KBM-7 (cell line): ENCODE data around the gene LMNTD1.
"Not testable (repeated sequence)": the region's sequence is repeated elsewhere in the genome, so short reads cannot be mapped to it uniquely, and the experiment has no call there.

Source experiments
- DNase-seq: peaks from one replicate; pipeline ENCODE4 v3.0.0-alpha.2; 2015
- in situ Hi-C: fragments of 300-500 bp; cut with MboI; formaldehyde crosslinking; loops from 2 replicates; pipeline ENCODE4 v1.14.3; 2020; ENCODE audit warnings: low sequenced_read_pairs, low pct_unique_long_range_greater_than_20kb, mixed read lengths

The LMNTD1 gene, protein sequence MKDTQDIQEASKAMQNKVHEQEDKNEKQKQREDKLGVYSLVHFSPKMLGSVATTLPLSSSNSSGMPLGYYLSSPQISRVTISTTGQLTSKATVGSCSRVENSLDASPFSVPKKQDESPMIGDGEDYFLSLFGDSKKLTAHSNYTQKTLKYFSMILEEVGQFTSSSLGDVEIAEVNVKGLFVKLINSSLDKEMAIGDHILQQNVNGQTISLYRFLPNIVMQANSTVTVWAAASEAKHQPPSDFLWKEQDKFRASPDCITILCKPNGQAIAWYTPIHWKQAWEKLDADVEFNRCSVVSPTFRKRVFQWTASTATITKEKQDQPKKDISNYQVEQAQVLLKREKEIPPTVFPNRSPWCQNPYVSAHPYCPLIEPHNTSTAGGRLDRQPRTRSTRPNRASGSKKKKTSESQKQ

DNA sequence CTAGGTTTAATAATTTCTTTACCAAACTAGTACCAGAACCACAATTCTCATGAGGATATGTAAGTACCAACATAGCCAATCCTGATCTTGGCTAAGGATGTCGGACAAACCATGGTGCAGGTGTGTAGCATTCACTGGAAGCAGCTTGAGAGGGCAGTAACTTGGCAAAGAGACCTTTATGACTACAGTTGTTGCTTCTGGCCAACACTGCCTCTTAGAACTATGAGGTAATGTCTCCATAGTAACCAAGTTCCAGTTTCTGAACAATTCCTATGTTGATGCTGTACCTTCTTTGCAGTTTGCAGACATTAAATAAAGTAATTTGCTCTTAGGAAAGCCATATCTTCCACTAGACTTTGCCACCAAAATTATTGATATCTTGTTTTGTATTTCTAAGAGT, at the start of gene LMNTD1:
Gene LMNTD1, minus strand, starts transcription at position 186 of the 400 bp plus-strand sequence. CDS start 324 bp downstream, outside the sequence.
- no peak for DNase-seq
- in situ Hi-C loops, result no loop called here

DNA sequence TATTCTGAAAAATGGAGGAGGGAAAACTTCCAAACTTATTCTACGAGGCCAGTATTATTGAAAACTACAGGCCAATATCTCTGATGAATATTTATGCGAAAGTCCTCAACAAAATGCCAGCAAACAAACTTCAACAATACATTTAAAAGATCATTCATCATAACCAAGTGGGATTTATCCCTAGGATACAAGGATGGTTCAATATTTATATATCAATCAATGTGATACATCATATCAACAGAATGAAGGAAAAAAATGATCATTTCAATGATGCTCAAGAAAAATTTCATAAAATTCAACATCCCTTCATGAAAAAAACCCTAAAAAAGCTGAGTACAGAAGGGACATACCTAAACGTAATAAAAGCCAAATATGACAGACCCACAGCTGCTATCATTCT, 45.9 kb upstream of the LMNTD1 start:
- DNase-seq, result no peak
- in situ Hi-C loops, result no loop called here

DNA sequence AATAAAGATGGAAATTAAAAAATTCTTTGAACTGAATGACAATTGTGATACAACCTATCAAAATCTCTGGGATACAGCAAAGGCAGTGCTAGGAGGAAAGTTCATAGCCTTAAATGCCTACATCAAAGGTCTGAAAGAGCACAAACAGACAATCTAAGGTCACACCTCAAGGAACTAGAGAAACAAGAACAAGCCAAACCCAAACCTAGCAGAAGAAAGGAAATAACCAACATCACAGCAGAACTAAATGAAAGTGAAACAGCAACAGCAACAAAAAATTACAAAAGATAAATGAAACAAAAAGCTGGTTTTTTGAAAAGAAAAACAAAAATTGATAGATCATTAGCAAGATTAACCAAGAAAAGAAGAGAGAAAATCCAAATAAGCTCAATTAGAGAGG, 42.4 kb upstream of the LMNTD1 start:
- in situ Hi-C loops, DNase-seq: not testable (repeated sequence)

DNA sequence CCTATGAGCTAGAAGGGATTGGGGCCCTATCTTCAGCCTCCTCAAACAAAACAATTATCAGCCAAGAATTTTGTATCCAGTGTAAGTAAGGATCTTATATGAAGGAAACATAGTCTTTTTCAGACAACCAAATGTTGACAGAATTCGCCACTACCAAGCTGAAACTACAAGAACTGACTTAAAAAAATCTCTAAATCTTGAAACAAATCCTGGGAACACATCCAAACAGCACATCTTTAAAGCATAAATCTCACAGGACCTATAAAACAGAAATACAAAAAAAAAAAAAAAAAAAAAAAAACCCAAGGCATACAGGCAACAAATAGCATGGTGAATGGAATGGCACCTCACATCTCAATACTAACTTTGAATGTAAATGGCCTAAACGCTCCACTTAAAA, 41.3 kb upstream of the LMNTD1 start:
- in situ Hi-C loops, result no loop called here

DNA sequence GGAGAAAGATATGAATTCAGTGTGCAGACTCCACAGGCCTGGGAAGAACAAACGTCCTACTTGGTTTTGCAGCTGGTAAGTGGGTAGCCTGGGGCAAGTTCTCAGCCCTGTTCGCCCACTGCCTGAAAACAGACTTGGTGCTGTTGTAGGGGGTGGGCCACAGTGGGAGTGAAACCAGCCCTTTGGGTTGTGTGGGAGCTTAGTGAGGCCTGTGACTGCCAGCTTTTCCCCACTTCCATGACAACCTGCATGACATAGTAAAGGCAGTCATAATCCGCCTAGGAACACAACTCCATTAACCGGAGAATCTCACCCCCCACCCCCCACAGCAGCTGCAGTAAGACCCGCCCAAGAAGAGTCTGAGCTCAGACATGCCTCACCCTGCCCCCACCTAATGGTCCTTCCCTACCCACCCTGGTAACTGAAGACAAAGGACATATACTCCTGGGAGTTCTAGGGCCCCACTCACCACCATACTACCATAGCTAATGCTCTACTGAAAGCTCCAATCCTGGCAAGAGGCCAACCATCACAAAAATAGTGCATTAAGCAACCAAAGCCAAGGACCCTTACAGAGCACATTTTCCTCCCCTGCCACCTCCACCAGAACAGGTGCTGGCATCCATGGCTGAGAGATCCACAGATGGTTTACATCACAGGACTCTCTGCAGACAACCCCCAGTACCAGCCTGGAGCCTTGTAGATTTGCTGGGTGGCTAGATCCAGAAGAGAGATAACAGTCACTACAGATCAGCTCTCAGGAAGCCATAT, 39.8 kb upstream of the LMNTD1 start:
- in situ Hi-C loops, result no loop called here
- no peak for DNase-seq

More for the DNA sequence above, 41.3 kb upstream of the LMNTD1 start:
- DNase-seq, result no peak

DNA sequence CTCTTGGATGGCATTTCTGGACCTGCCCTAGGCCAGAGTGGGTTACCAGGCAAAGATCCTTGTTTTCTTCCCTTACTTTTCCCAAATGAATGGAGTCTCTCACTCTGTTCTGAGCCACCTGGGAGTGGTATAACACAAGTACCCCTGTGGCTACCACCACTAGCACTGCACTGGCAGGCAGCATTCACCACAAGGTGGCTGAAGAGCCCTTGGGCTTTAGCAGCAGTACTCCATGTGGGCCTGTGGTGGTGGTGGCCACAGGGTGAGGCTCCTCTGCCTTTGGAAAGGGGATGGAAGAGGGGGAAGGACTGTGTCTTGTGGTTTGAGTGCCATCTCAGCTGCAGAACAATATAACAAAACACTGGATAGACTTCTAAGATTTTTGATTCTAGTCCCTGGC, 38.1 kb upstream of the LMNTD1 start:
- no peak for DNase-seq

DNA sequence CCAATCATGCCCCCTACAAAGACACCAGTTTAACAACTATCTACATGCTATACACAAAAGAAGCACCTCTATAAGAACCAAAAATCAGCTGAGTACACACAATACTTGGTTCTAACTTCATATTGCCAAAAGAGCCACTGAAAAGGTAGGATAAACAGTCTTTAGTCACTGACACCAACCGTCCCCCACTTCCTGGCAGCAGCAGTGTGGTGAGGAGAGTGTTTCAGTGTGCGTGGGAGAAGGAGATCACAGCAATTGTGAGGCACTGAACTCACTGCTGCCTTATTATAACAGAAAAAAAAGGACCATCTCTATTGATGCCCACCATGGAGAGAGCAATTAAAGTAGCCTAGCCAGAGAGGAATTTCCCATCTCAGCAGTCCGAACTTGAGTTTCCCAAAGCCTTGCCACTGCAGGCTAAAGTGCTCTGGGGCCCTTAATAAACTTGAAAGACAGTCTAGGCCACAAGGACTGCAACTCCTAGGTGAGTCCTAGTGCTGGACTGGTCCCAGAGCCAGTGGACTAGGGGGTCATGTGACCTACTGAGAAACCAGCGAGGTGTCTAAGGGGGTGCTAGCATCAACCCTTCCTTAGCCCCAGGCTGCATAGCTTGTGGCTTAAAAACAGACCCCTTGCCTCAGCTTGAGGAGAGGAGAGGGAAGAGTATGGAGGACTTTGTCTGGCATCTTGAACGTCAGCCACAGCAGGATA, 37.1 kb upstream of the LMNTD1 start:
- in situ Hi-C loops, result no loop called here
- DNase-seq, result peak; percentile 38

More for the DNA sequence above, 38.1 kb upstream of the LMNTD1 start:
- in situ Hi-C loops, result no loop called here

DNA sequence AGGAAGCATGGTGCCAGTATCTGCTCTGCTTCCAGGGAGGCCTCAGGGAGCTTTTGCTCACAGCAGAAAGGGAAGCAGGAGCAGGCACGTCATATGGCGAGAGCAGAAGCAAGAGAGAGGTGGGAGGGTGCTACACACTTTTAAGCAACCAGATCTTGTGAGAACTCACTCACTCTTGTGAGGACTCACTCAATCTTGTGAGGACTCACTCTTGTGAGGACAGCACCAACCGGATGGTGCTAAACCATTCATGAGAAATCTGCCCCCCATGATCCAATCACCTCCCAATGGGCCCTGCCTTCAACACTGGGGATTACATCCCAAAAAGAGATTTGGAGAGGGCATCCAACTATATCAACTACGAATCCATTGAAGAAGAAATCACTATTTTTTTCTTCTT, 34.3 kb upstream of the LMNTD1 start:
- in situ Hi-C loops, result no loop called here
- DNase-seq, result no peak

DNA sequence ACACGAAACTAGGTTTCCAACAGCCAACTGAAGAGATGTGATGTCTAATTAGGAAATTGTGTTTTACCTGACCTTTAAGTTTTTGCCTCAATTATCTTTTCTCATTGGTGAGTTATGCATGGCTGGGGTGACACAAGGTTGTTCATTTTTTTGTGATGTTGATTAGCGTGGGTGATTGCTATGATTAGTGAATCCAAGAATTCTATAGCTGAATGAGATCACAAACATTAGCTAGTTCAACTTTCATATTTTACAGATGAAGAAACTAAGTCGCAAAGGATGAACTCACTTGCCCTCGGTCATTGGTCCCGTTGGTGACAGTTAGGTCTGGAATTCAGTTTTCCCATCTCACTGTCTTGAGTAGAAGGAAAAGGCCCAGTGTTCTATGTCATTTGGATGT, 32.6 kb upstream of the LMNTD1 start:
- in situ Hi-C loops, result no loop called here
- DNase-seq, result no peak

DNA sequence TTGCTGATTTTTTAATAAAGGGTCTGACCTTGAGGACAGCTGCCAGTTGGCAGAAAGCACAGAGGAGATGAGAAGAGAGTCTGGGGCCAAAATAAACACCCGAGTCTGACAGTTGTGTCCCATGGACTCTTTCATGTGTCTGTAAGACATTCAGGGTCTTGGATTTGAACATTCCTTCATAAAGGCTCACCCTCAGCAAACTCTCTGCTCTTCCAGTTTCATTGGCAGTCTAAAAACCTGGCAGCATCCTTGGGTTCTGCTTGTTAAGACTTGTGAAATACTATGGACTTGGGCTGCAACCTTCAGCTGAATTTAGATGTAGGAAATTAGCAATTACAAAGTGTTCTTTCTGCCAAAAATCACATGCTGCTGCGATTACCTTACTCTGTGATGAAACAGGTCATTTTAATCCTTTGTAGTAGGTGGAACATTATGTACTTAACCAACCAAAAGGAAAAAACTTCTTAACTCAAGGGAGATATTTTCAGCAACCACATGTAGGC, 32.0 kb upstream of the LMNTD1 start:
- no peak for DNase-seq
- in situ Hi-C loops, result no loop called here

DNA sequence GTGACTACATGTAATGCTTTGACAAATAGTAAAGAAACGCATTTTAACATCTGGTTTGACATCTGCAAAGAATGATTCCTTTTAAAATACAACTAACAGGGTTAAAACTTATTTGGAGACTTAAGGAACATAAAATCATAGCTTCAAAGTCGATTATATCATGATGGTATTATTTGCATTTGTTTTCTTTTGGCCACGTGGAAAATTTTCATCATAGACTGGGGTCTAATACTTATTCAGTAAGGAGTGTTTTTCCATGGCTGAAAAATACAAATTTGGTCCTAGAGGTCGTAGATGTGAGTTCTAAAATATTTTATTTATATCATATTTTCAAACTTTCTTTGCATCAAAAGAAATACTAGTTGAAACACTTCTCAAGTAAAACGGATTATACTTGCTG, 31.5 kb upstream of the LMNTD1 start:
- in situ Hi-C loops, result no loop called here
- no peak for DNase-seq

DNA sequence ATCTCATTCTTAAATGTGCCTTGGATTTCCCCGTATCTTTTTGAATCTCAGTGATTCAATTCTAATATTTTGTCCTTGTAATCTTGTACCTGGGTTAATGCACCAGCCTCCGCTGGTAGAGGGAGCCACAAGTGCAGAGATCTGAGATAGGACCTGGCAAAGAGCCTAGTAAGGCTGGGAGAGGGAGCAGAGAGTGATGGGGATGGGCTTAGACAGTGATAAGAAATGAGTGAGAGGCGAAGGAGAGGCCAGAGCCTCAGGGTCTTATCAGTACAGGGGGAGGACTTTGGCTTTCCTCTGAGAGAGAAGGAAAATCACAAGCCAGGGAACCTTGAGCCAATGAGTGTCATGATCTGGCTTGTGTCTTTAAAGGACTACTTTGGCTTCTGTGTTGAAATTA, 30.5 kb upstream of the LMNTD1 start:
- in situ Hi-C loops, result no loop called here
- DNase-seq, result no peak

DNA sequence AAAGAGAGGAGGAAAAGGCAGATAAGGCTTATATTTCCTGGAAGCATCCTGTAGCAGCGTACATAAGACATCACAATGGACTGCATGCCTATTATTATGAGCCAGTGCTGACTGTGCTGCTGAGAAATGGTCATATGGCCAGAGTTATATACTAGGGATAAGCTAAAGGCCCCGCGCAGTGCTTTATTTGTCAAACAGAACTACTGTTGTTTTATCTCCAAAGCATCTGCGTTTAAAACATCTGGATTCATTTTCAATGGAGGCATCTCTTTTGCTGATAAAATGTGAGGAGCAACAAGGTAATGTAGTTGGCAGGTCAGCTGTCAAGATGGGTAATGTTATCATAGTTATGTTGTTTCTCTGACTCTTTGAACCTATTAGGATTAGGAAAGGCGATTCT, 28.0 kb upstream of the LMNTD1 start:
- DNase-seq, result no peak
- in situ Hi-C loops, result no loop called here

DNA sequence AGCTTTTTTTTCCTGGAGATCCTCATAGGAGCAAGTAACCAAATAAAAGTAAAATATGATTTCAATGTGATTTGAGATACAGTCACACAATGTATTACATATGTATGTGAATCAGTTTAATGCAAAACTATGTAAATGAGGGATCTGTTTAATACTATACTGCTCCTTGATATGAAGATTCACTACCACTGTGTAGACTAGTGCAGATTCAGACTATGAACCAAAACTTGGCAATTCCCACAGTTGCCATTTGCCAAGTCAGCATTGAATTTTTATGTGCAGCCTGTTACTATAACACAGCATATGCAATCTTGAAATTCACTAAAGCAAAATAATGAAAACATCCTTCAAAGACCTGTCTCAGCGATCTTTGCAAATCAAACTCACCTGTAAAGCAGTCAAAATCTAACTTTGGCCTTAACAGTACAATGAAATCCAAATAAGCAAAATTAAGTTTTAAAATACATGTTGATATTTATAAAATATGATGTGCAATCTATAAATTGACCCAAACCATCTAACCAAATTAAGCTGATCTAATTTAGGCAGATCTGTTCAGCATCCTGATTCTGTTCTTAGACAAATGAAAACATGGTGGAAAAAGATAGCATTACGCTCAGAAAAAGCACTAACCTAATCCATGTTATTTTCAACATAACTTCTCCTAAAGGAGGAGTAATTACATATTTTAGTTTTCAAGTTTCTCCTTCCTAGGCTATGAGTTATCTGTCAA, 25.5 kb upstream of the LMNTD1 start:
- no peak for DNase-seq
- in situ Hi-C loops, result no loop called here

DNA sequence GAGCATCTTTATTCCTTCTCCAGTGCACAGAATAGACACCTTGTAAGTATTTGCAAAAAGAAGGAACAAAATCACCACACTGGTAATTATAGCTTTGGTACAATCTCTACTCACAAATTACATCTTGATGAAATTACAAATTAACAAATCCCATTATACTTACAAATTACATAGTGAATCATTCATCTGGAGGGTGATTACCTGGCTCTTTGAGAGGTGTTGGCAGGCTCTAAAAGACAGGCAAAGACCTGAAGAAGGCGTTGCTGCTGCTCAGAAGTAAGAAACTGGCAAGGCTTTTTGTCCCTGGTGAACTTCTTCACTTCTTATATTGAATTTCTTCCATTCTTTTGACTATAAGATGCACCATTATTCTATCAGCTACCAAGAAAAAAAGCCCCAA, 21.7 kb upstream of the LMNTD1 start:
- no peak for DNase-seq
- in situ Hi-C loops, result no loop called here

DNA sequence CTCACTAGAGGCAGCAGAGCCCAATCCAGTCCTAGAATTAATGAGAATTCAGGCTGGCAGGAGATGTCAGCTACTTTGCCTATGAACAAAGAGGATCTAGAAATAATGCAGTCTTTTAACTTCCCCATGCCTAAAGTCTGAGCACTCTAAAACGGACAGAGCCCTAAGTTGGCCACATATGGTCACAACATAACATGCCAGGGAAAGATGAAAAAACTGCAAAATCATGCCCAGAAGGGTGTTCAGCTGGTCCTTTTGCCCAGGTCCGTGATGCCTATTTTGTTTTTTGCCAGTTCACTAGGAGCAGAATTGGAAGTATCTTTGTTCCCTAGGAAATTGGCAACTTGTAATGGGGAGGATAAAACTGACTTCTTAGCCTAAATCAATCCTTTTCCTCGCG, 20.3 kb upstream of the LMNTD1 start:
- DNase-seq, result no peak

DNA sequence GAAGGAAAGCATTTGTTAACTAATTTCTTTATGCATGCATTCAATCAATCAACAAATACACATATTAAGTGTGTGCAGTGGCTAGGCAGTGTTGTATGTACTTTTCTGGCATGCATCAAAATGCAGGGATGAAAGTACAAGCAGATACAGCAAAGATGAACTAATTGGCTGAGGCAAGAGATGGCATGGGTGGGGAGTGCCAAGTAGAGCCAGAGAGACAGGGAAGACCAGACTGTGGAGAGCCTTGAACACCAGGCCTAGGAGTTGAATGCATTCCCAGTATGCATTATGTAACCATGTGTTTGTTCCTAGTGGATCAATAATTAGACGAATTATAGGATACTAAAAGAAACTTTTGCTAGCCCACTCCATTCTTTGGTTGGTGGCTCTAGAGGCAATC, 17.3 kb upstream of the LMNTD1 start:
- no peak for DNase-seq
- in situ Hi-C loops, result no loop called here

More for the DNA sequence above, 20.3 kb upstream of the LMNTD1 start:
- in situ Hi-C loops, result no loop called here

DNA sequence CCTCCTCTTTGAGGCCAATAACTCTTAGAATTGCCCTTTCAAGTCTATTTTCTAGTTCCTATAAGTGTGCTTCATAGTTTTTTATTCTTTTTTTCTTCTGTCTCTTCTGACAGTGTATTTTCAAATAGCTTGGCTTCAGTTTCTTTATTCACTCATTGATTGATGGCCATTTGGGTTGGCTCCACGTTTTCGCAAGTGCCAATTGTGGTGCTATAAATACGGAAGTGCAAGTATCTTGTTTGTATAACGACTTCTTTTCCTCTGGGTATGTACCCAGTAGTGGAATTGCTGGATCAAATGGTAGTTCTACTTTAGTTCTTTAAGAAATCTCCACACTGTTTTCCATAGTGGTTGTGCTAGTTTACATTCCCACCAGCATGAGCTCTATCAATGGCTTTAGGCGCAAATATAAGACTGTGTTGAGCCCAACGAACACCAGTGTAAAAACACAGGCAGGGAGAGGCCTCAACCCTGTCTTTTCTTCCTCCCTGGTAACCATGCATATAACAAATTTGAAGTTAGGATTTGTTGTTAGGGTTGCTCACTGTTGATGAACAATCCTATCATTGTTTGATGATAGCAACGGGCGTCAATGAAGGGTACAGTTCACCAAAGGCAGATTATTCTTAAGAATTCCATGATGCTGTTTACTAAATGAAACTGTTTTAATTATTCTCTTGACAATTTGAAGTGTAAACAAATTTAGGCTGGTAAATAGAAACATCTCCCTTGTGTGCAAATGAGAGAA, 13.3 kb upstream of the LMNTD1 start:
- in situ Hi-C loops, result no loop called here
- DNase-seq, result no peak
